OCI-LY3 (cell line): ENCODE data around the gene VPS13A.

Experiments
- EZH2phosphoT487 ChIP-seq: fragments of 200-600 bp; shearing (Covaris generic); IDR thresholded peaks from 2 replicates; pipeline ENCODE4 v1.6.1; 2018; ENCODE audit warnings: antibody characterized with exemption, mixed run types, low read depth
- TF ChIP-seq, protein P1 (sequence below): fragments of 200-600, 300-600 bp; sonication (generic); IDR thresholded peaks from 2 replicates; pipeline ENCODE4 v1.5.1; 2014; ENCODE audit warnings: antibody characterized with exemption, low read length, low read depth

- TF ChIP-seq, protein P1, sequence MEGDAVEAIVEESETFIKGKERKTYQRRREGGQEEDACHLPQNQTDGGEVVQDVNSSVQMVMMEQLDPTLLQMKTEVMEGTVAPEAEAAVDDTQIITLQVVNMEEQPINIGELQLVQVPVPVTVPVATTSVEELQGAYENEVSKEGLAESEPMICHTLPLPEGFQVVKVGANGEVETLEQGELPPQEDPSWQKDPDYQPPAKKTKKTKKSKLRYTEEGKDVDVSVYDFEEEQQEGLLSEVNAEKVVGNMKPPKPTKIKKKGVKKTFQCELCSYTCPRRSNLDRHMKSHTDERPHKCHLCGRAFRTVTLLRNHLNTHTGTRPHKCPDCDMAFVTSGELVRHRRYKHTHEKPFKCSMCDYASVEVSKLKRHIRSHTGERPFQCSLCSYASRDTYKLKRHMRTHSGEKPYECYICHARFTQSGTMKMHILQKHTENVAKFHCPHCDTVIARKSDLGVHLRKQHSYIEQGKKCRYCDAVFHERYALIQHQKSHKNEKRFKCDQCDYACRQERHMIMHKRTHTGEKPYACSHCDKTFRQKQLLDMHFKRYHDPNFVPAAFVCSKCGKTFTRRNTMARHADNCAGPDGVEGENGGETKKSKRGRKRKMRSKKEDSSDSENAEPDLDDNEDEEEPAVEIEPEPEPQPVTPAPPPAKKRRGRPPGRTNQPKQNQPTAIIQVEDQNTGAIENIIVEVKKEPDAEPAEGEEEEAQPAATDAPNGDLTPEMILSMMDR = no peak
- no peak for TF ChIP-seq EZH2phosphoT487
These were observed 207.1 kb downstream of the VPS13A start for GRCh38 chr9:77384406-77384805.
